HG03354 (cell line): ENCODE measurements around the gene FH.

Experiments used
- ATAC-seq: cut with Tn5 transposase; IDR thresholded peaks from one replicate; pipeline ENCODE4 v1.9.1; 2021; ENCODE audit warnings: mild to moderate bottlenecking; ENCODE audit not compliant: unreplicated experiment, poor library complexity, severe bottlenecking

The FH gene

GRCh38 chr1:241527146-241527545, 7.6 kb upstream of the FH start:
- ATAC-seq, result no peak

DNA sequence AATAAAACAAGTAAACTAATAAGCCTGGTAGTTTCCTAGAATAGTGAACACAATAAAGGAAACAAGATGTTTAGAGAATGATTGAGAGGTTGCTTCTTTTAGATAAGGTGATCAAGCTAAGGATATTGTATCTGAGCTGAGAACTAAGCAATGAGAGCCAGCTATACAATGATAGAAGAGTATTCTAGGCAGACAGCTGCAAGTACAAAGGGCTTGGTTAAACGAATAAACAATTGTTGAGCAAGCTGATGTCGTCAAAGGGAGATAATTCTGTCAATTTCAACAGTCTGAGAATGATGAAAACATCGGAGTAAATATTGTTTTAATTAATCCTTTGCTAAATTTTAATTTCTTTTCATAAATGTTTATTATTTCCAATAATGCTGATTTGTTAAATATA, 5.5 kb upstream of the FH start:
- no peak for ATAC-seq

- no peak for ATAC-seq
These were observed 2.2 kb upstream of the FH start for GRCh38 chr1:241521718-241522117.

GRCh38 chr1:241520080-241520465, 518 bp upstream of the FH start:
- no peak for ATAC-seq

DNA sequence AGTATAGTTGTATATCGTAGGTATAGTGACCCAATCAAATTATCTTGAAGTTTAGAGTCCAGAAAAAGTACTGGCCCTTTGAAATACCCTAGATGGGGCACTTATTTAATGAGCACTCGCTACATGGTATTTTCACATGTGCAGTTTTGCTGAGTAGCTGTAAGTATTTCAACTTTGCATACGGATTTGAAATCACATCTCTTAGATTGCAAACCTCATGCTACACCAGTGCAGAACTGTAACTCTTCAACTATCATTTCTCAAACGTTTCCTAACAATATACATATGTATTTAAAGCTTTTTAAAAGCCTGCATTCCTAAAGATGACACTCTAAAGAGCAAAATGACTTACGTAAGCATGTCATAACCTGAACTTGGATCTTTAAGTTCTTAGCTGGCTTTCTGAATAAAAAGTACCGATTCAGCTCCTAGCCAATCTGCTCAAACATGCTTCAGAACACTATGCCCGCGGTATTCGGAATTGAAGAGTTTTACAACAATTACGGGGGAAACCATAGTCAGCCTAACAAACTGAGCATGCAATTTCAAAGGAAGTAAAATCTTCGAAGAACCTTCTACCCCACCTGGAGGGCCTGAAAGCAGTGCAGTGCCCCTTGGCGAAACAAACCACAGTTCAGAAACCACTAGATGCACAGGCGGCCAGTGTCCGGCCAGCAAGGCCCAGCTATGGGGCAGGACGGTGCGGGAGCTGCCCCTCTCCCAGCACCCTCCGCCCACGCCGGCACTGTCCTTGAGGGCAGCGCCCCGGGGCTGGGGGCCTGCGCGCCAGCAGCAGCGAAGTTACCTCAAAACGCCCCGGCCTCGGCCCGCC, 863 bp downstream of the FH start:
- peak; percentile 32 for ATAC-seq

DNA sequence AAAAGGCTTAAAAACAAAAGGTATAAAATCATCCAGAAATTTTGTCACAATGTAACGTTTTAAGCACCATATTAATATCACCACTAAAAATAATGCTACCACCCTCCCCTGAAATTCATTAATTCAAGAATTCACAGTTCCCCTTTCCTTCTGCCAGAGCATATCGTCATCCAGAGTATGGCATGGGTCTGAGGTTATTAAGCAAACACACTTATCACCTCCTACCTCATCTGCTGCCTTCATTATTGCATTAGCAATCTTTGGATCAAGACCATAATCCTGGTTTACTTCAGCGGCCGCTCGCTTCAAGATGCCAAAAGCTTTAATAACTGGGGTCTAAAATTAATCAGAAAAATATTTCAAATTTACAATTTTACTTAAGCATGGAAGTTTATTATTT, 6.2 kb downstream of the FH start:
- no peak for ATAC-seq

DNA sequence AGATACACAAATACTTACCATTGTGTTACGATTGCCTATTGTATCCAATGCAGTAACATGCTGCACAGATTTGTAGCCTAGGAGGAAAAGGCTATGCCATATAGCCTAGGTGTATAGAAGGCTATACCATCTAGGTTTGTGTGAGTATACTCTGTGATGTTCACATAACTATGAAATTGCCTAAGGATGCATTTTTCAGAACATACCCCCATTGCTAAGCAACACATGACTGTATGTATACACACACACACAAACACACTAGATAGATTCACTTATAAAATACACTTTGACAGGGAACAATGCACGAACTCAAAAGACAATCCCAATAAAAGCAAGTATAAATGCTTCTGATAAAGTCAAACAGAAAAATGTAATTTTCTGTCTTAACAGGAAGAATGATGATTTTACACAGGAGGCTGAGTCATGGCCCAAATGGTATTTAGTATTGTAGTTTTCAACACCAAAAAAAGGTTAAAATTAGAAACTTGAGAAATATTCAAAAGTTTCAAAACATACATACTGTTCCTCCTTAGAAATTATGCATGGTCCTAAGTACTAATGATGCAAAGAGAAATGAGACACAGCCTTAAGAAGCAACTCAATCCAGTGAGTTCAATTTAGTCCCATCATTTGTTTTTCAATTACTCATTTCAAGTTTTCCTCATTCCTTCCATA, 12.2 kb downstream of the FH start:
- ATAC-seq, result no peak

DNA sequence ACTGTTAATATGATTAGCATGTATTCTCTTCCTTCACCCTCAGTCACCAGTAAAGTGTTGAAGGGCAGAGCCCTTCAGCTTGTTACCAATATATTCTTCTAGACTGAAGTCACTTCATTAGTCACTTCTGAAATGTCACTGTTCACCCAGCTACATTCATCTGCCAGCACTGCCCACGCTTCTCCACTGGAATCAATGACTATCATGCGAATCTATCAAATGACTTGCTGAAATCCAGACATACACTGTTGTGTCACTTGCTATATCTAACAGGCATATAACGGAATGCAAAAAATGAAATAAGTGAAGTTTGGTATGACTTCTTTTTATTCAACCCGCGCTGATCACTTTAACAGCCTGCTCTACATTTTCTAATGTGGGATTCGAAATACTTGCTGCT, 16.1 kb downstream of the FH start:
- no peak for ATAC-seq

DNA sequence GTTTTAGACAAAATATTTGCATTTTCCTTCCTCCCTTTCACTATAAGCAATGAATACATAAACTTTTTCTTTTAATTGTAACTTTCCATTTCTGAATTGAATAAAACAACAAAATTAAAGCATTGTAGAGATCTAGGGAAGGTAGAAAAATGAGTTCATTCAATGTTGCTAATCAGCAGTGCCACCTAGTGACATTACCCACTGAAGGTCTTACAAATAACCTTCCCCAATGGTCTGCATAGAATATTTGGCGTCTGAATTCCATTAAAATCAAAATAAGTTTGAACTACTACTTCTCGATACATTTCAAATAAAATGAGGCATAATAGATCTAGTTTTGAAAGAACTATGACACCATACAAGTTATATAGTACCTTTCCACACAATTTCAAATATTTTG, 19.6 kb downstream of the FH start:
- no peak for ATAC-seq

GRCh38 chr1:241495741-241496140, 23.8 kb downstream of the FH start:
- no peak for ATAC-seq

GRCh38 chr1:241488739-241489138, 30.8 kb downstream of the FH start:
- ATAC-seq, result no peak

GRCh38 chr1:241485554-241485992, 34.0 kb downstream of the FH start:
- peak; percentile 54 for ATAC-seq

GRCh38 chr1:241485145-241485544, 34.4 kb downstream of the FH start:
- peak; percentile 85 for ATAC-seq

GRCh38 chr1:241482761-241483250, 36.7 kb downstream of the FH start:
- no peak for ATAC-seq

GRCh38 chr1:241479294-241479693, 40.3 kb downstream of the FH start:
- no peak for ATAC-seq

GRCh38 chr1:241475671-241476070, 43.9 kb downstream of the FH start:
- no peak for ATAC-seq

DNA sequence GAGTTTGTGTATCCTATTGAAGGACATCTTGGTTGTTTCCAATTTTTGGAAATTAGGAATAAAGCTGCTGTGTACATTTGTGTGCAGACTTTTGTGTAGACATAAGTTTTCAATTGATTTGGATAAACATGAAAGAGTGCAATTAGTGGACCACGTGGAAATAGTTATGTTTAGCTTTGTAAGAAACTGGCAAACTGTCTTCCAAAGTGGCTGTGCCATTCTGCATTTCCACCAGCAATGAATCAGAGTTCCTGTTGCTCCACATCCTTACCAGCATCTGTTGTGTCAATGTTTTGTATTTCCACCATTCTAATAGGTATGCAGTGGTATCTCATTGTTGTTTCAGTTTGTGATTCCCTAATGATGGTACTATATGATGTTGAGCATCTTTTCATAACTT, 46.5 kb downstream of the FH start:
- ATAC-seq, result no peak

DNA sequence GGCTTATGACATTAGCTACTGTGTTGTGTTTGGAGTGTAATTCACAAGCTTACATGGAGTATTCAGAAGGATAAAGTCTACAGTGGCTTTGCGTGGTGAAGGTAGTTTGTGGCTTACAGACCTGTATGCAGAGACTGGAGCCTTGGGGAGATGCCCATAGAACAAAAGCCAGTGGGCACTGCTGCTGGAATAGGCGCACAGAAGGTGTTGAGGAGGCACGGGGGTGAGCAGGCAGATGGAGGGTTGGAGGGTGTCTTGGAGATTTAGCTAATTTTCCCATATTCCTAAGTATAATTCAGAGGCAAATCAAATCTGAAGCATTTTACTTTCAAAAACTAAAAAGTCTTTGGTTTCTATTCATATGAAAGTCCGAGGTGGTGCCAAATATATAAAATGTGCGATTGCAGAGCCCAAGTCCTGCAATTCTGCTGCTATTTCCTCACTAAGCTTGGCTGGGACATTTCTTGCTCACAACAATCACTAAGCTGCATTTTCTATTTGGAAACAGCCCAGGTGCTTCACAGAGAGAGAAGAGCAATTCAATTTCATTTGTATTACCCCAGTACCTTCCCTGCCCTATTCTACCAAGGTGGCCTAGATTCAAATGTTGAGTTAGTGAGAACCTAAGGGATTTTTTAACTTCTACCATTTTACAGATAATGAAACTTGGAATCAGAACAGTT, 48.5 kb downstream of the FH start:
- ATAC-seq, result no peak

- ATAC-seq, result no peak
These were observed 49.2 kb downstream of the FH start for GRCh38 chr1:241470361-241470760.

- no peak for ATAC-seq
These were observed 53.9 kb downstream of the FH start for GRCh38 chr1:241465673-241466072.

GRCh38 chr1:241464985-241465384, 54.6 kb downstream of the FH start:
- no peak for ATAC-seq
